Skeletal muscle tissue (tissue), 4 donors: ENCODE results near the gene RNPS1. TPM values are rescaled to one million over a fixed set of nuclear protein-coding genes. Genes with fewer than 3 reads are reported as not detected.
"Not testable (repeated sequence)": the region's sequence is repeated elsewhere in the genome, so short reads cannot be mapped to it uniquely, and the experiment has no call there.

Source experiments
- H3K27ac ChIP-seq: one replicate; pipeline ENCODE4 v1.7.0; 2013; ENCODE audit warnings: mild to moderate bottlenecking, low read depth, low read length, inconsistent platforms
- H3K27me3 ChIP-seq, 3 donors: one replicate each; pipeline ENCODE4 v1.7.0; 2013; ENCODE audit warnings: low read length in 3 of 3; ENCODE audit not compliant: control insufficient read depth in 3 of 3, insufficient read depth in 3 of 3
- H3K36me3 ChIP-seq, 3 donors: one replicate each; pipeline ENCODE4 v1.7.0; 2013; ENCODE audit warnings: low read length in 3 of 3; ENCODE audit not compliant: control insufficient read depth in 3 of 3, insufficient read depth in 3 of 3
- H3K4me1 ChIP-seq, 3 donors: one replicate each; pipeline ENCODE4 v1.7.0; 2013; ENCODE audit warnings: low read length in 3 of 3, mild to moderate bottlenecking in 3 of 3; ENCODE audit not compliant: control insufficient read depth in 3 of 3, insufficient read depth in 3 of 3
- H3K4me3 ChIP-seq, 3 donors: one replicate each; pipeline ENCODE4 v1.7.0; 2013; ENCODE audit warnings: low read length in 3 of 3
- H3K9ac ChIP-seq, 3 donors: one replicate each; pipeline ENCODE4 v1.7.0; 2013; ENCODE audit warnings: low read length in 3 of 3, mild to moderate bottlenecking in 3 of 3, moderate library complexity in 2 of 3, low read depth in 1 of 3
- H3K9me3 ChIP-seq, 3 donors: one replicate each; pipeline ENCODE4 v1.7.0; 2013; ENCODE audit warnings: low read length in 3 of 3; ENCODE audit not compliant: control insufficient read depth in 3 of 3
- total RNA-seq: library from RNA; depleted of rRNA; stranded (reverse); fragments of >200 nt; gene quantifications from one replicate; pipeline ENCODE4 v1.2.3, GENCODE V29; 2014
- donor health status: Osteomylitis.

RNPS1 gene
- total RNA-seq, 1 donor from 2014 or later, result 42.3 TPM

DNA sequence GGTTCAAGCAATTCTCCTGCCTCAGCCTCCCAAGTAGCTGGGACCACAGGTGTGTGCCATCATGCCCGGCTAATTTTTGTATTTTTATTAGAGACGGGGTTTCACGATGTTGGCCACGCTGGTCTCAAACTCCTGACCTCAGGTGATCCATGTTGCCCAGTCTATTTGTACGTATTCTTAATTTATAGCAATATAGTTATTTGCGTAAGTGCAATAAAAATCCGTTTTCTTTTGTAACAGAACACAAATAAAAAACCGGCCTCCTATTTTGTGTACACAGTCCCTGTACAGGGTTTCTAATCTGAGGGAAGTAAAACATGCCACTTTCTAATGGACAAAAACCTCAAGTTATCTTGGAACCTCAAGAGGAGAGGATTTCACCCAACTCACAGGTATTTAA, 7.7 kb downstream of the RNPS1 start:
- H3K36me3 ChIP-seq, result peaks cover 63 to 67% (median 64%) of the 10 kb centered on the region in 3 donors

DNA sequence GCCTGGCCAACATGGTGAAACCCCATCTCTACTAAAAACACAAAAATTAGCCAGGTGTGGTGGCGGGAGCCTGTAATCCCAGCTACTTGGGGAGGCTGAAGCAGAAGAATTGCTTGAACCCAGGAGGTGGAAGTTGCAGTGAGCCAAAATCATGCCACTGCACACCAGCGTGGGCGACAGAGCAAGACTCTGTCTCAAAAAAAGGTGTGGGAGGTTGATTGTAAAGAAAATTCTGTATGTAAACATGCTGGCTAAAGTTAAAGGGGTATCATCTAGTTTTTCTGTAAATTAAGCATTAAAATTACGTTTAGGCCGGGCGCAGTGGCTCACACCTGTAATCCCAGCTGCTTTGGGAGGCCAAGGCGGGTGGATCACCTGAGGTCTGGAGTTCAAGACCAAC, 9.4 kb downstream of the RNPS1 start:
- H3K4me3 ChIP-seq, result not testable (repeated sequence)

More for the DNA sequence above, 7.7 kb downstream of the RNPS1 start:
- no peaks in the 10 kb centered on the region for H3K27me3 ChIP-seq
- peaks cover 0 to 6% (median 0%) of the 10 kb centered on the region in 3 donors for H3K4me1 ChIP-seq
- no peak overlapping the region for H3K4me3 ChIP-seq
- no peaks in the 10 kb centered on the region for H3K9me3 ChIP-seq
- H3K27ac ChIP-seq, result no peak overlapping the region
- H3K9ac ChIP-seq, result no peak overlapping the region

DNA sequence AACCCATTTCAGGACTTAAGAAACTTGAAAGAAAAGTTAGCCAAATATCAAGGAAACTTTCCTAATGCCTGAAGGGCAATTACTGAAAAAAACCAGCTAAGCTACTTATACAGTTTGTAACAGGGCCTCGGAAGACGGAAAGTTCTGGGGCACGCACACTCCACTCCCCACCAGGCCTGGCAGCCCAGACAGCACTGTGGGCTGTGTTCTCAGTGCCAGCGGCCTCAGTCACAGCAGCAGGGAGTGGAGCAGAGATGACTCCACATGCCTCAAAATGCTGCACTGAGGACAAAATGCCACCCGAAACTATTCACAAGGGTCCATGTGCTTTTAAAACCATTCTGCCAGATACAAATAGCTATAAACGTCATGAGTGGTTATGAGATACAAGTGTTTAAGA, 10.2 kb downstream of the RNPS1 start:
- H3K27me3 ChIP-seq, result no peaks in the 10 kb centered on the region
- H3K9ac ChIP-seq, result peak overlapping the region in 1 of 3 donors; percentile 10
- no peaks in the 10 kb centered on the region for H3K9me3 ChIP-seq
- peaks cover 56 to 73% (median 65%) of the 10 kb centered on the region in 3 donors for H3K36me3 ChIP-seq
- no peak overlapping the region for H3K27ac ChIP-seq
- H3K4me3 ChIP-seq, result no peak overlapping the region
- H3K4me1 ChIP-seq, result no peaks in the 10 kb centered on the region

More for the DNA sequence above, 9.4 kb downstream of the RNPS1 start:
- H3K9me3 ChIP-seq, H3K27me3 ChIP-seq, H3K9ac ChIP-seq, H3K4me1 ChIP-seq, H3K27ac ChIP-seq: not testable (repeated sequence)
- H3K36me3 ChIP-seq, result peaks cover 58 to 73% (median 68%) of the 10 kb centered on the region in 3 donors

DNA sequence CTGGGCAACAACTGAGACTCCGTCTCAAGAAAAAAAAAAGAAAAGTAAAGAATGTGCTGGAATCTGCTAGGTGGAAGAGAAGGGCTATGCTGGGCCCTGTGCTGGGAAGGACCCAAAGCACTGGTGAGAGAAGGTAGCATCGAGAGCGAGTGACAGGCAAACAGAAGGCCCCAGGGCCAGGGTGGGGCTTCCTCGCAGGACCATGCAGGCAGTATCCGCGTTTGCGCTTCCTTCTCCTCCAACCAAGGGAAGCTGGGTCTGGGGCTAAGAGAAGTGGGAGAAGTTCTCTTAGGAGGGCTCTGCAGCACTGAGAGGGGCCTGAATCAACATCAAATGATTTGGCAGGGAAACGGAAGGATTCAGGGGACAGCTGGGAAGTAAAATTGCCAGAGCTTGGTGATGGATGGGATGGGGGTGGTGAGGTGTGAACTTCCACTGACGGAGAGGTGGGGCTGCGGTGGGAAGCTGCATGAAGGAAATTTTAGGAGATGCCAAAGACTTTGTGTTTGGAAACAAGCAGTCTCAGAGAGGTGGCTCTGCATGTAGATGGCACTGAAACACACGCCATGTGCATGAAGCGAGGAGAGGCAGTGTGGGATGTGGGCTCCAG, 11.3 kb downstream of the RNPS1 start:
- Histone ChIP-seq H3K27me3 (no peaks in the 10 kb centered on the region), H3K36me3 (peaks cover 46 to 63% (median 56%) of the 10 kb centered on the region in 3 donors), H3K4me3 (no peak overlapping the region), H3K4me1 (peaks cover 7 to 8% (median 7%) of the 10 kb centered on the region in 3 donors), H3K27ac (no peak overlapping the region), H3K9ac (no peak overlapping the region), H3K9me3 (no peaks in the 10 kb centered on the region)

DNA sequence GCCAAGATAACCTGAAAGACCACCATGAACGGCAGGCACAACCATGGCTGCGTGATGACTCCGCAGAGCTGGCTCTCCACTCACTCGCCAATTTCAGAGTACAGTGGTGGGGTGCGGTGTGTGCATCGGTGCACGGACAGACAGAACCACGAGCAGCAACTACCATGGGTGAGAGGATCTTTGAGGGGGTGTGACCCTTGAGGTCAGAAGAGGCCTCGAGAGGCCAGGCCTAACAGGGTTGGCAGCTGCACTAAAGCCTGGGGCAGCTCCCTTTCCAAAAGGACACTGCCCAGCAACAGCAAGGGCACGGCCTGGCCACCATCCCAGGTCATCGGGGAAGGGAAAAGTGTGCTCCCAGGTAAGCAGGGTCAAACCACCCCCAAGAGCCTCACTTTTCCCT, 14.6 kb downstream of the RNPS1 start:
- Histone ChIP-seq H3K9ac (no peak overlapping the region), H3K27ac (no peak overlapping the region), H3K9me3 (no peaks in the 10 kb centered on the region), H3K36me3 (peaks cover 38 to 54% (median 45%) of the 10 kb centered on the region in 3 donors), H3K4me3 (no peak overlapping the region), H3K27me3 (no peaks in the 10 kb centered on the region), H3K4me1 (peaks cover 12 to 16% (median 14%) of the 10 kb centered on the region in 3 donors)

DNA sequence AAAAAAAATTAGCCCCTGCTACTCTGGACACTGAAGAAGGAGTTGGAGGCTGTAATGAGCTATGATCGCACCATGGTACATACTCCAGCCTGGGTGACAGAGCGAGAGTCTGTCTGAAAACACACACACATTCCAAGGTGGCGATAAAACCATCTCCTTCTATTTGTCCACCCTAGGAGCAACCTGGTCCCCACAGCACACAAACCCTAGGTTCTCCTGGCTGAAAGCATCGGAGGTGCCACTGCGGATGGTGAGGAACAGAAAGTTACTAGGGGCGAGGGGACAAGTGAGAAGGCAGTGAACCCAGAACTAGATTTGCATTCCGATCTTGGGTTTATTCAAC, 15.1 kb downstream of the RNPS1 start:
- Histone ChIP-seq H3K9ac (no peak overlapping the region), H3K36me3 (peaks cover 37 to 49% (median 44%) of the 10 kb centered on the region in 3 donors), H3K9me3 (no peaks in the 10 kb centered on the region), H3K27ac (no peak overlapping the region), H3K4me3 (no peak overlapping the region), H3K27me3 (no peaks in the 10 kb centered on the region), H3K4me1 (peaks cover 12 to 16% (median 14%) of the 10 kb centered on the region in 3 donors)

DNA sequence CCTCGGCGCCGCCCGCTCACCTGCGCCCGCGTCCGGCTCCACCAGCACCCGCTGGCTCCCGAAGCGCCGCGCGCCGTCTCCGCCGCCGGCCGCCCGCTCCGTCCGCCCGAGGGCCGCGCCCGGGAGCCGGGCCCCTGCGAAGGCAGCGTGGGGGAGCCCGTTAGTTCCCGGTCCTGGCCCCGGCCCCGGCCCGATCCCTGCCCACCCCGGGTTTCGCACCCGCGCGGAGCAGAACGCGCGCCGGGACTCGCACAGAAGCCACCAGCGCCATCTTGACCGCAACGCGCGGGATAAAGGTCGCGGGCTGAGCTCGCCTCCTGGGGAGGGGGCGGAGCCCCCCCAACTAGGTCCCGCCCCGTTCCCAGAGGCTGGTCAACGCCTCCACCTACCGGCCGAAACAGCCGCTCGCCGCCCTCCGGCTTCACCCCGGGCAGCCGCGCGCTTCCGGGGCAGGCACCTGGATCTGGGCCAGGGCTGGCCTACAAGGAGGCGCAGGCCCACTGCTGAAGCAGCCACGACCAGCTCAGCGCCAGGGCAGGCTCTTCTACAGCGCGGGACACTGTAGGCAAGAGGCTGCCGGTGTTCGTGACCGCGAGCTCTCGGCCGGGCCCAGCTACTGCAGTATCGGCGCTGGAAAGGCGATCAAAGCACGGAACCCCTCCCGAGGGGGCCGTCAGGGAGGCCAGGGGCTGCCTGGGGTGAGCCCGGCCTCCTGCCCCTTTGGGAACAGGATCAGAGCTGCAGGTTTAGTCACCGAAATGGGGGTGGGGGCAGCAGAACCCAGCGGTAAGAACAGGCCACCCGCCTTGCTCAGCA, 16.4 kb downstream of the RNPS1 start, which contains the start of gene ECI1:
Gene ECI1, minus strand, starts transcription at position 292 of the 816 bp plus-strand sequence. Its CDS starts 21 bp downstream, at position 271.
- Histone ChIP-seq H3K4me3 (peak within 1 kb of the TSS; percentile 77 to 80 (median 79)), H3K4me1 (peaks cover 12 to 16% (median 14%) of the 10 kb centered on the region in 3 donors), H3K27me3 (no peaks in the 10 kb centered on the region), H3K9me3 (no peaks in the 10 kb centered on the region), H3K36me3 (peaks cover 28 to 40% (median 34%) of the 10 kb centered on the region in 3 donors), H3K27ac (peak within 1 kb of the TSS; percentile 78), H3K9ac (peak within 1 kb of the TSS; percentile 84 to 92 (median 86))

DNA sequence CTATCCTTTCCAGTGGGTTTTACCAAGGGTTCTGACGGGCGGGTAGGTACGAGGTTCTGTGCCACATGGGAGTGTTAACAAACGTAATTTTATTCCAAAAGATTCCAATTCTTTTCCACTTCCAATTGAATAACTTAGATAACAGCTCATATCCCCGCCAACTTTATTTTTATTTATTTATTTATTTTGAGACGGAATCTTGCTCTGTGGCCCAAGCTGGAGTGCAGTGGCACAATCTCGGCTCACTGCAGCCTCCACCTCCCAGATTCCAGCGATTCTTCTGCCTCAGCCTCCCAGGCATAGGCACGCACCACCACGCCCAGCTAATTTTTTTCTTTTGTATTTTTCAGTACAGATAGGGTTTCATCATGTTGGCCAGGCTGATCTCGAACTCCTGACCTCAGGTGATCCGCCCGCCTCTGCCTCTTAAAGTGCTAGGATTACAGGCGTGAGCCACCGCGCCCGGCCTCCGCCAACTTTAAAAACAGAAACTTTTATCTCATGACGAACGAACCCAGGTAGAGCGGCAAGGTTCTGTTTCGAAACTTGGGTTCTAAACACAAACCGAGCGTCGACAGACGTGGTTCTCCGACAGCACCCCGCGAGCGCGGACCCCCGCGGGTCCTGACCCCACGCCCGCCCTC, 17.2 kb downstream of the RNPS1 start:
- H3K4me3 ChIP-seq, result peak overlapping the region; percentile 77 to 80 (median 79)
- peak overlapping the region; percentile 80 to 92 (median 84) for H3K9ac ChIP-seq
- H3K27me3 ChIP-seq, result no peaks in the 10 kb centered on the region
- peak overlapping the region; percentile 78 for H3K27ac ChIP-seq
- H3K9me3 ChIP-seq, result no peaks in the 10 kb centered on the region
- peaks cover 28 to 41% (median 34%) of the 10 kb centered on the region in 3 donors for H3K36me3 ChIP-seq
- peaks cover 12 to 16% (median 14%) of the 10 kb centered on the region in 3 donors for H3K4me1 ChIP-seq

DNA sequence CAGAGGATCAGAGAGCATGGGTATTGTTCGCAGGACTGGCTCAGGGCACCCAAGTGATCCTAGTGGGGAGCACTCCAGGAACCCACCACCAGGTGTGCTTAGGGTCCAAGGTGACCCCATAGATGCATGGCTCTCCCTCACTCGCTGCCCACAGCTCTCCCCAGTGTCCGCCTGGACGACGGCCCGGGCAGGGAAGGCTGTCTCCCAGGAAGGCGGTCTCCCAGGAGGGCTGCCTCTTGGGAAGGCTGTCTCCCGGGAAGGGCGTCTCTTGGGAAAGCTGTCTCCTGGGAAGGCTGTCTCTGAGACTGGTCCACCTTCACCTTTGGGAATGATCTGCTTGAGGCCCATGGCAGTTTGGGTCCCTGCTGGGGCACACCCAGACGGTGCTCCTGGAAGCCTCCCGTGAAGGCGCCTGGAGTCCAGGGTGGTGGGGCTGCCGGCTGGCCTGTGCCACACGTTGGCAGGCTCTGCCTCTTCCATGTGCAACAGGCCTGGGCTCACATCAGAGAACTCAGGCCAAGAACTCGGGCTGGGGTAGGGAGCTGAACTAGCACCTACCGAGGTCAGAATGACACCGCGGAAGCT, 21.5 kb downstream of the RNPS1 start:
- peaks cover 48 to 49% (median 48%) of the 10 kb centered on the region in 3 donors for H3K36me3 ChIP-seq
- no peak overlapping the region for H3K27ac ChIP-seq

More for the DNA sequence above, 21.5 kb downstream of the RNPS1 start:
- Histone ChIP-seq H3K27me3 (no peaks in the 10 kb centered on the region), H3K4me1 (peaks cover 4 to 7% (median 7%) of the 10 kb centered on the region in 3 donors), H3K9me3 (no peaks in the 10 kb centered on the region), H3K9ac (no peak overlapping the region), H3K4me3 (no peak overlapping the region)
